ENCODE measurements around the gene UCHL1.
"Not testable (repeated sequence)": the region's sequence is repeated elsewhere in the genome, so short reads cannot be mapped to it uniquely, and the experiment has no call there.

UCHL1 gene

DNA sequence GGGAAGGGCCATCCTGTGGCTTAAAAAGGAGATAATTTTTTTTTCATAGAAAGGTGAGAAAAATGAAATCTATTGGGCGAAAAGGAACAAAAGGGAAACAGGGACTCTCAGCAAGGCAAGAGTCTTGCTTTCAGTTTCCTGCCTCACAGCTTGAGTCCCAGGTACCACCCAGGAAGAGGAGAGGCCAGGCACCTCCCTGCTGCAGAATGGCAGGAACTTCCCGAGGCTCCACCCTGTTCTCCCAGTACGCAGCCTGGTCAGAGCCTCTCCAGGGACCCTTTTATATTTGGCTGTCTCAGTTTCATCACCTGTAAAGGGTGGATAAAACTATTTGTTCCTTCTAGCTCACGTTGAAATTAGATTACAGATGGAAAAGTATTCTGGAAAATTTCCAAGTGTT, 33.8 kb downstream of the UCHL1 start:
- no peak for DNase-seq (ENCODE audit: low read depth in 2 of 2)

DNA sequence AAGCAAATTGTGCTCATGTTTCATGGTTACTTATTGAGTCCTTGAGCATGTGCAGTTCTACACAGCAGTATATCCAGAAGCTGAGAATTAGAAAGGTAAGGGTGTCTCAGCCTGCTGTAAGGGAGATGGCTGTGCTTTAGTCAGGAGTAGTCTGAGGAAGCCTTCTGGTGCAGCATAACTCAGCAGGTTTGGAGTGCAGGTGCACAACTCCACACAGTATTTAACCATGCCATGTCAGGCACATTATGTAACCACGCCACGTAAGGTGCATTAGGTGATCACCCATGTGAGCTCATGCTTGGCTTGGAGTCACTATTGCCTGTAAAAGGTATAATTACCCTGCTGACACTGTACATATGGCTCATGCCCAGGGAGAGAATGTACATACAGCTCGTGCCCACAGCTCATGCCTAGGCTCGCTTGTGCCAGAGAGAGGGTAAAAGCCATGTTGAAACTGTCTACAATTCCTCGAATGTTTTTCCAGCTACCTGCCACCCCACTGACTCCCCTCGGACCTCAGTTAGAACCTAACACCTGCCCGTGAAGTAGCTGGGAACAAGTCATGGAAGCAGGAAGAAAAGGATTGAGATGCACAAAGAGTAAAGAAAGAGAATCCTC, 37.8 kb downstream of the UCHL1 start:
- DNase-seq (ENCODE audit: low read depth in 2 of 2), result no peak

DNA sequence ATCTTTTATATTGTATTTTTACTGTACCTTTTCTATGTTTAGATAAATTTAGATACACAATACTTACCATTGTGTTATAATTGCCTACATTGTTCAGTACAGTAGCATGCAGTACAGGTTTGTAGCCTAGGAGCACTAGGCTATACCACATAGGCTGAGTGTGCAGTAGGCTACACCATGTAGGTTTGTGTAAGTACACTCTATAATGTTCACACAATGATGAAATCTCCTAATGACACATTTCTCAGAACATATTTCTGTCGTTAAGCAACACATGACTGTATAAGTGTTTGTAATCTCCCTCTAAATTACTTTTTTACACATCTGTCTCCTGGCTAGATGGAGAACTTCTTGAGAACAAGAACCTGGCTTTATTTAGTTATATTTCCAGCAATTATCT, 40.3 kb downstream of the UCHL1 start:
- DNase-seq (ENCODE audit: low read depth in 2 of 2), result no peak

DNA sequence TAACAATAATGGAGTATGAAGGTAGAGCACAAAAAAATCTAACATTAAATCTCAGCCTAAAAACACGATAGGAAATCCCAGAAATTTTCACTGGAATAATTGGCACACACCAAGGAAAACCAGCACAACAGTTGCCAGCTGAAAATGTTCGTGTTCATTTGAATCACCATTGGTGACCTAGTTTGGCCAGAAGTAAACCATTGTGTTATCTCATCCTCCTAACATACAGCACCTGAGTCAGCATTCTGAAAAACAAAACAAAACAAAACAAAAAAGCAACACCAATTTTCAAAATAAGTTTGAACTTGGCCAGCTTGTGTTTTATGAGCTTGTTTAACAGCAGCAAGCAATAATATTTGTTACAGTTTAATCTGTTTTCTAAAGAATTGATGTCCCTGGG, 41.1 kb downstream of the UCHL1 start:
- no peak for DNase-seq (ENCODE audit: low read depth in 2 of 2)

DNA sequence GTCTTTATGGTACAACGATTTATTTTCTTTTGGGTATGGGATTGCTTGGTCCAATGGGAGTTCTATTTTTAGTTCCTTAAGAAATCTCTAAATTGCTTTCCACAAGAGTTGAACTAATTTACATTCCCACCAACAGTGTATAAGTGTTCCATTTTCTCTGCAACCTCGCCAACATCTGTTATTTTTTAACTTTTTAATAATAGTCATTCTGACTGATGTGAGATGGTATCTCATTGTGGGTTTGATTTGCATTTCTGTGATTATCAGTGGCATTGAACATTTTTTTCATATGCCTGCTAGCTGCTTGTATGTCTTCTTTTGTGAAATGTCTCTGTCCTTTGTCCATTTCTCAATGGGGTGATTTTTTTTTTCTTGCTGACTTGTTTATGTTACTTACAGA, 42.8 kb downstream of the UCHL1 start:
- DNase-seq (ENCODE audit: low read depth in 2 of 2), result no peak

GRCh38 chr4:41301137-41301536, 44.4 kb downstream of the UCHL1 start:
- no peak for DNase-seq (ENCODE audit: low read depth in 2 of 2)

DNA sequence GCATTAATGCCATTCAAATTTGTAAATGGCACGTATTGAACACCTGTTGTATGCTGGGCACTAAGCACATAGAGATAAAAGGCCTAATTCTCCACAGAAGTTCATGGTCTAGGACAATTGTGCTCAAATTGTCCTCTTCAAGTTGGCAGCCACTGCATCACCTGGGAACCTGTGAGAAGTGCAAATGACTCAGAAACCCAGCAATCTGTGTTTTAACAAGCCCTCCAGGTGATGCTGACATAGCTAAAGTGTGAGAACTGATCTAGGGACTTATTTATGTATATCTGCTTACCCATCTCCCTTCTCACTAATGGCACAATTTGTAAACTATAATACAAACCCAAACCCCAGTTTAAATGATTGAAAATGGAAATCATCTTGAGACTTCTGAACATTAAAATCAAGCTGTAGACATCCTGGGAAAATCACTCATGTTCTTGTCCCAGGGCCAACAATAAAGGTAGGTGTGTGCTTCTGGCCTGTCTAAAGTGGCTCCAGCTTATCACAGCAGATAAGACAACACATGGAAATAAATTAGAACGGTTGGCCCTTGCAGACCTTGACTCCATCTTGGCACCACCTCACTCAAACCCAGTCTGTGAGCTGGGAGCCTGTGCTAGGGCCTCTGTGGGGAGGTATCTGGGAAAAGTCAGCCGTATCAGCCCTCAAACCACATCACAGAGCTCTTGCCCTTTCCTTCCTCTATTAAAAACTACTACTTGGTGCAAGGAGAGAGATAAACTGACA, 46.8 kb downstream of the UCHL1 start:
- DNase-seq (ENCODE audit: low read depth in 2 of 2), result no peak

- DNase-seq (ENCODE audit: low read depth in 2 of 2), result no peak
These were observed 47.5 kb downstream of the UCHL1 start for GRCh38 chr4:41304221-41304620.

GRCh38 chr4:41305476-41305875, 48.7 kb downstream of the UCHL1 start:
- no peak for DNase-seq (ENCODE audit: low read depth in 2 of 2)

DNA sequence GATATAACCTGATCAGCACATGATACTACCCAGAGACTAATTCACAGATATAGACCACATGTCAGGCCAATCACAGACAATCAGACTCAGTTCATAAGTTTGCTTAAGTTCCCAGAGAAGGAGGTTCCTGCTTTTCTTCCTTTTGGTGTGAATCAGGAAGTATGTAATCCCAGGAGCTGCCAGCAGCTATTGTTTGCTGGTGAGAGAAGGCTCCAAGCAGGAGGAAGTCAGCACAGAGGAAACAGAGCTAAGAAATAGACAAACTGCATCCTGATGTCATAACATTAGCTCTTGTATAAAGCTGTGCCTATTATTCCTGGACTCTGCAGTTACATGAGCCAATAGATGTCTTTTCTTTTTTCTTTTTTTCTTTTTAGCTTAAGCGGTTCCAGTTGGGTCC, 50.9 kb downstream of the UCHL1 start:
- DNase-seq (ENCODE audit: low read depth in 2 of 2), result no peak

- no peak for DNase-seq (ENCODE audit: low read depth in 2 of 2)
These were observed 51.7 kb downstream of the UCHL1 start for GRCh38 chr4:41308398-41308797.

GRCh38 chr4:41315426-41315825, 58.7 kb downstream of the UCHL1 start:
- not testable (repeated sequence) for DNase-seq (ENCODE audit: low read depth in 2 of 2)

DNA sequence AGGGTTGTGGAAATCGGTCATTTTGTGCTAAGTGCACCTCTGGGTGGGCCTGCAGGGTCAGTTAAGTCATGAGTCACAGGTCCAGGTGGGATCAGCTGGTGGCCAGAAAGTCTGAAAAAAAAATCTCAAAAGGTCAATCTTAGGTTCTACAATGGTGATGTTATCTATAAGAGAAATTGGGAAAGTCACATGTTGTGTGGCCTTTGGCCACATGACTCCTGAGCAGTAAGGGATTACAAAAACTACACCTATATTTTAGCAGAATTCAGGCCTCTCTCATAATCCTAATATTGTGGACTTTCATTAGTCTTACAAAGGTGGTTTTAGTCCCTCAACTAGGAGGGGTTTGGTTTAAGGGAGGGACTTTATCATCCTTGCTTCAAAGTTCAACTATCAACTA, 59.1 kb downstream of the UCHL1 start:
- no peak for DNase-seq (ENCODE audit: low read depth in 2 of 2)

Data from stimulated activated CD4-positive, alpha-beta T cell treated with anti-CD3 and anti-CD28 coated beads, Interleukin-15, amount 100 ng/mL, for 48 hours (primary cell).